Measurements from ENCODE around the gene COMT. TPM values are rescaled to one million over a fixed set of nuclear protein-coding genes. Genes with fewer than 3 reads are reported as not detected.

Gene COMT
- 175 and 202 TPM in 2 replicates for total RNA-seq (2012; rRNA removed)
- 296 and 347 TPM in 2 replicates for polyA plus RNA-seq (2012; rRNA removed)
- polyA plus RNA-seq (2012; cell fraction: cytosol; rRNA removed): 473 and 691 TPM in 2 replicates
- 159 and 329 TPM in 2 replicates for polyA plus RNA-seq (2012; cell fraction: nucleus; rRNA removed; ENCODE audit: low replicate concordance)
- percentile 84 among the genes with signal in this experiment for Bru-seq, nascent RNA
- percentile 94 among the genes with signal in this experiment for BruChase-seq, experiment 1, labeled RNA remaining after a 6-hour chase
- BruChase-seq, experiment 2, labeled RNA remaining after a 2-hour chase: percentile 90 among the genes with signal in this experiment
- long read RNA-seq, transcript COMT-202 (6 exons, 2,437 nt): major isoform, 163 of 251 reads
- long read RNA-seq, transcript COMT-209 (4 exons, 1,035 nt): minor isoform, 8 of 251 reads
- long read RNA-seq, partial matches to known transcripts: 44 of 251 reads
- long read RNA-seq, other reads (novel, unspliced or antisense): 31 of 251 reads

- H3K9me3 ChIP-seq (ENCODE audit: control insufficient read depth, insufficient read depth, low read length): peaks cover under 1% of the 10 kb centered on the region; the same call in 1 of the 2 replicates
- peak within 1 kb of the TSS; percentile 99 for H3K56ac ChIP-seq (ENCODE audit: extremely low read depth, insufficient read depth, low read length)
- peak within 1 kb of the TSS; percentile 99 for H3K27ac ChIP-seq (ENCODE audit: insufficient read depth, low read length)
- no TSS peak for BruUV-seq (replicated peaks)
- 1% methylated on average over 24 of the region's 63 CpGs; no CpG with 5 or more reads in 1 of the 2 experiments for WGBS, 2 experiments (ENCODE audit: extremely low coverage in 2 of 2, insufficient read length in 1 of 2)
- in situ Hi-C loops (cut with MboI; ENCODE audit: low sequenced_read_pairs) (no loop called here), intact Hi-C loops (cut with micrococcal nuclease) (loop anchor here (5.0 kb wide), 1 partner anchor 49 kb away; no protein-coding TSS in a partner anchor), dilution Hi-C loops (cut with HindIII; ENCODE audit: low sequenced_read_pairs, unreplicated experiment) (no loop called here)
- H3K23ac ChIP-seq (ENCODE audit: low read depth, low read length): peak within 1 kb of the TSS; percentile 100
- ChIA-PET CTCF (no interaction called here), POLR2A (ENCODE audit: unreplicated experiment) (no interaction called here)
- peak within 1 kb of the TSS; percentile 99 for H2AK5ac ChIP-seq (ENCODE audit: low read depth, low read length)
- H3K4ac ChIP-seq (ENCODE audit: low read depth, low read length): peak within 1 kb of the TSS; percentile 100
- H3K36me3 ChIP-seq (ENCODE audit: control insufficient read depth, insufficient read depth, low read length): no peaks in the 10 kb centered on the region
- peak within 1 kb of the TSS; percentile 100 for H3K14ac ChIP-seq (replicated peaks; ENCODE audit: low read depth, low read length)
- H3K4me3 ChIP-seq (ENCODE audit: insufficient read depth, low read depth, low read length): peak within 1 kb of the TSS; percentile 91
- peak within 1 kb of the TSS; percentile 100 for H3K9ac ChIP-seq (ENCODE audit: low read depth, low read length)
- H3K4me2 ChIP-seq (ENCODE audit: low read depth, low read length): peak within 1 kb of the TSS; percentile 93
- peaks cover 11% of the 10 kb centered on the region for H3K9me1 ChIP-seq (ENCODE audit: insufficient read depth, low read length)
- peak within 1 kb of the TSS; percentile 92 for H2BK120ac ChIP-seq (ENCODE audit: low read depth, low read length)
- H4K8ac ChIP-seq (ENCODE audit: low read depth in 2 of 2, low read length in 2 of 2): peak within 1 kb of the TSS; percentile 96 to 98
- peak within 1 kb of the TSS; percentile 99 for H2BK5ac ChIP-seq (ENCODE audit: low read depth, low read length, poor library complexity, severe bottlenecking)
- no peaks in the 10 kb centered on the region for H3K27me3 ChIP-seq (ENCODE audit: control insufficient read depth, insufficient read depth, low read length)
- H4K20me1 ChIP-seq (ENCODE audit: insufficient read depth, low read length): no peaks in the 10 kb centered on the region
- H2AK9ac ChIP-seq (replicated peaks; ENCODE audit: low read depth, low read length, poor library complexity): peak within 1 kb of the TSS; percentile 100
- H2BK15ac ChIP-seq (ENCODE audit: low read depth, low read length): peak within 1 kb of the TSS; percentile 98; the same call in 2 of the 3 replicates
- peaks cover 24% of the 10 kb centered on the region for H3K4me1 ChIP-seq (ENCODE audit: control insufficient read depth, insufficient read depth, low read length)
- TF ChIP-seq RCOR1 (IDR thresholded peaks at IDR 0.05; ENCODE audit: insufficient replicate concordance, low read length) (no peak), POLR2A (IDR thresholded peaks at IDR 0.05; ENCODE audit: low read depth, low read length) (peak; percentile 69; the same call in 1 of the 2 replicates), CEBPB (IDR thresholded peaks at IDR 0.05; ENCODE audit: low read depth, low read length) (no peak), RAD21 (IDR thresholded peaks at IDR 0.05; ENCODE audit: low read length) (no peak)
- TF ChIP-seq, protein P1, sequence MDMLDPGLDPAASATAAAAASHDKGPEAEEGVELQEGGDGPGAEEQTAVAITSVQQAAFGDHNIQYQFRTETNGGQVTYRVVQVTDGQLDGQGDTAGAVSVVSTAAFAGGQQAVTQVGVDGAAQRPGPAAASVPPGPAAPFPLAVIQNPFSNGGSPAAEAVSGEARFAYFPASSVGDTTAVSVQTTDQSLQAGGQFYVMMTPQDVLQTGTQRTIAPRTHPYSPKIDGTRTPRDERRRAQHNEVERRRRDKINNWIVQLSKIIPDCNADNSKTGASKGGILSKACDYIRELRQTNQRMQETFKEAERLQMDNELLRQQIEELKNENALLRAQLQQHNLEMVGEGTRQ (IDR thresholded peaks at IDR 0.05; ENCODE audit: low read depth, low read length): no peak
- peak; percentile 75 for ATAC-seq (ENCODE audit: low read depth)
- H2BK20ac ChIP-seq (ENCODE audit: low read depth, low read length): peak within 1 kb of the TSS; percentile 80
- H2AFZ ChIP-seq (replicated peaks; ENCODE audit: low read length, poor library complexity): peak within 1 kb of the TSS; percentile 97
- peak; percentile 57 for DNase-seq
- H4K5ac ChIP-seq (ENCODE audit: low read depth, low read length): peak within 1 kb of the TSS; percentile 97
- peaks cover 35 to 75% of the 10 kb centered on the region in 2 experiments for H3K79me1 ChIP-seq (ENCODE audit: low read depth in 1 of 2, low read length in 2 of 2)
- H3K18ac ChIP-seq (ENCODE audit: low read depth, low read length): peak within 1 kb of the TSS; percentile 98
- peak within 1 kb of the TSS; percentile 97 for H4K91ac ChIP-seq (ENCODE audit: insufficient read depth, low read depth, low read length)
Observed at GRCh38 chr22:19941365-19942082, at the start of gene COMT, which contains the start of gene TXNRD2. TSS of gene COMT (plus strand) at chr22:19941772. CDS start at chr22:19962527, 20,755 bp downstream. TSS of gene TXNRD2 (minus strand) at chr22:19941818. CDS start at chr22:19941803, 15 bp downstream.
